AG04450 (cell line): ENCODE data around the gene PSMD13. TPM values are rescaled to one million over a fixed set of nuclear protein-coding genes. Genes with fewer than 3 reads are reported as not detected.

Experiments used
- CTCF ChIA-PET: fragments of 300-600, 350-600 bp; formaldehyde crosslinking; extraction: SDS; loops from one replicate; lab custom pipeline; 2022; ENCODE audit warnings: antibody characterized with exemption, inconsistent platforms; lab: Charles Lee
- POLR2A ChIA-PET: fragments of 350-600 bp; formaldehyde crosslinking; extraction: SDS; loops from one replicate; lab custom pipeline; 2021; ENCODE audit warnings: antibody characterized with exemption, inconsistent platforms; lab: Yijun Ruan, JAX
- DNase-seq: peaks from one replicate; pipeline ENCODE4 v3.0.0-alpha.2; 2011; ENCODE audit warnings: low read depth, low spot score
- H3K27ac ChIP-seq: one replicate; pipeline ENCODE4 v1.5.1; 2012; ENCODE audit warnings: low read depth, low read length, control low read depth
- H3K27me3 ChIP-seq: one replicate; pipeline ENCODE4 v1.6.0; 2012; ENCODE audit warnings: low read length; ENCODE audit not compliant: control insufficient read depth, insufficient read depth
- H3K4me3 ChIP-seq: 2 replicates; pipeline ENCODE4 v1.5.1; 2011; ENCODE audit warnings: mild to moderate bottlenecking, low read depth, low read length, control low read depth
- H3K9me3 ChIP-seq: 2 replicates; pipeline ENCODE4 v1.5.1; 2012; ENCODE audit warnings: low read length; ENCODE audit not compliant: control insufficient read depth, insufficient read depth
- polyA plus RNA-seq: library from polyadenylated mRNA; depleted of rRNA; stranded (reverse); fragments of >200 nt; gene quantifications from 2 replicates; pipeline ENCODE4 v1.2.3, GENCODE V29; 2011
- TF ChIP-seq, protein P1 (sequence below): IDR thresholded peaks from 2 replicates; pipeline ENCODE4 v1.5.1; 2011; ENCODE audit warnings: low read depth, low read length, control low read depth, inconsistent platforms

The PSMD13 gene
- polyA plus RNA-seq, 1 experiment: 148 TPM

DNA sequence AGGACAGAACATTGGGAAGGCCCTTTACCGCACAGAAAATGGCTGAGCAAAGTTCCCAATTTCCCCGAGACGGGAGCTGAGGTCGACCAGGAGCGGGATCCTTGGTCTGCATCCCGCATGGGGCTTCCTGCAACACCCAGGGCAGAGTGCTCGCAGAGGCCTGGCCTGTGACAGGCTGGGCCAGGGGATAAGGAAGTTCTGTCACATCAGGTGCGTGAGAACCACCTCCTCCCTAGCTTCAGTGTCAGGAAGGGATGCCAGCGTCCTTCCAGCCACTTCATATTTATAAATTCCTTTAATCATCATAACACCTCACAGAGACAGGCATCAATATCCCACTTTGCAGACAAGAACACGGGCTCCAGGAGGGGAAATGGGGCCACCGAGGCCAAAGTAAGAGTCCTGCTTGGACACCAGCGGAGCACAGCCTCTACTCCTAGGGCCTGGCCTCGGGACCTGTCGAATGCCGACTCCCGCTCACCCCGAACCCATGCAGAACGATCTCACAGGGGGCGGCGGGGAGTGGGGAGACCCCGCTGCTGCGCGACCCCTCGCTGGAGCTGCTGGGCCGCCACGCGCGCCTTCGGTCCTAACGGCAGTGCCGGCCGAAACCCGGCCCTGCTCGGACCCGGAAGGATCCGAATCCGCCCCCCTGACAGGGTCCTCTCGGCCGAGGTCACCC lies 30.1 kb upstream of the PSMD13 start:
- H3K9me3 ChIP-seq: no peaks in the 10 kb centered on the region; the same call in 1 of the 2 replicates
- POLR2A ChIA-PET: interaction anchor here (0.7 to 2.0 kb wide), 7 partner anchors 10 to 329 kb away, joined by 3 to 10 read pairs (median 3); partner anchors contain the start of genes HRAS, PSMD13, PTDSS2 and SIRT3
- CTCF ChIA-PET: interaction anchor here (1.0 kb wide), 1 partner anchor 243 kb away, joined by 3 read pairs; no protein-coding TSS in a partner anchor
- H3K27me3 ChIP-seq: no peaks in the 10 kb centered on the region
- DNase-seq: no peak
- H3K27ac ChIP-seq: peak overlapping the region; percentile 99
- H3K4me3 ChIP-seq: peak overlapping the region; percentile 98
- TF ChIP-seq, protein P1, sequence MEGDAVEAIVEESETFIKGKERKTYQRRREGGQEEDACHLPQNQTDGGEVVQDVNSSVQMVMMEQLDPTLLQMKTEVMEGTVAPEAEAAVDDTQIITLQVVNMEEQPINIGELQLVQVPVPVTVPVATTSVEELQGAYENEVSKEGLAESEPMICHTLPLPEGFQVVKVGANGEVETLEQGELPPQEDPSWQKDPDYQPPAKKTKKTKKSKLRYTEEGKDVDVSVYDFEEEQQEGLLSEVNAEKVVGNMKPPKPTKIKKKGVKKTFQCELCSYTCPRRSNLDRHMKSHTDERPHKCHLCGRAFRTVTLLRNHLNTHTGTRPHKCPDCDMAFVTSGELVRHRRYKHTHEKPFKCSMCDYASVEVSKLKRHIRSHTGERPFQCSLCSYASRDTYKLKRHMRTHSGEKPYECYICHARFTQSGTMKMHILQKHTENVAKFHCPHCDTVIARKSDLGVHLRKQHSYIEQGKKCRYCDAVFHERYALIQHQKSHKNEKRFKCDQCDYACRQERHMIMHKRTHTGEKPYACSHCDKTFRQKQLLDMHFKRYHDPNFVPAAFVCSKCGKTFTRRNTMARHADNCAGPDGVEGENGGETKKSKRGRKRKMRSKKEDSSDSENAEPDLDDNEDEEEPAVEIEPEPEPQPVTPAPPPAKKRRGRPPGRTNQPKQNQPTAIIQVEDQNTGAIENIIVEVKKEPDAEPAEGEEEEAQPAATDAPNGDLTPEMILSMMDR: no peak

GRCh38 chr11:207208-207862 lies 29.4 kb upstream of the PSMD13 start, which contains the start of the genes BET1L and RIC8A:
TSS of gene BET1L (minus strand) at chr11:207399. CDS start at chr11:207321, 78 bp downstream.
TSS of gene RIC8A (plus strand) at chr11:207708. CDS start at chr11:208855, 1,147 bp downstream.
- ChIA-PET CTCF (interaction anchor here (1.0 kb wide), 1 partner anchor 242 kb away, joined by 3 read pairs; no protein-coding TSS in a partner anchor), POLR2A (interaction anchor here (0.6 to 2.0 kb wide), 10 partner anchors 9 to 328 kb away, joined by 3 to 10 read pairs (median 3); partner anchors contain the start of genes HRAS, PSMD13, PTDSS2 and SIRT3)
- H3K9me3 ChIP-seq: no peaks in the 10 kb centered on the region; the same call in 1 of the 2 replicates
- peak within 1 kb of the TSS; percentile 98 for H3K4me3 ChIP-seq
- H3K27ac ChIP-seq: peak within 1 kb of the TSS; percentile 99
- H3K27me3 ChIP-seq: no peaks in the 10 kb centered on the region
- DNase-seq: peak; percentile 94
- TF ChIP-seq, protein P1: no peak

DNA sequence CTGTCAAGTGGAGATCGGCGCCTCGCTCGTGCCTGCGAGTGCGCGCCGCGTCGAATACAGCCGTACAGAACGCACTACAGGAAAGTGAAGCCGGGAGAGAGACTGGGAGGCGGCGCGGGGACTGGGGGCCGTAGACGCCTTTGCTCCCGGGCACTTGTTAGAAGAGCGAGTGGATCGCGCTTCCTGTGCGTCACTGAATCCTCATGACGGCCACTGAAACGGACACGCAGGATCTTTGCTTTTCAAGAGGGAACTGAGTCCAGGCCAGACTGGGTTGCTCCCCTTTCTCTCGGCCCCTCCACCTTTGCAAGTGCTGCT lies 29.0 kb upstream of the PSMD13 start:
- H3K4me3 ChIP-seq: peak overlapping the region; percentile 98
- CTCF ChIA-PET: interaction anchor here (1.0 kb wide), 1 partner anchor 242 kb away, joined by 3 read pairs; no protein-coding TSS in a partner anchor
- TF ChIP-seq, protein P1: no peak
- POLR2A ChIA-PET: interaction anchor here (0.6 to 2.0 kb wide), 10 partner anchors 9 to 328 kb away, joined by 3 to 10 read pairs (median 4); partner anchors contain the start of genes HRAS, IFITM2, PSMD13 and PTDSS2
- no peaks in the 10 kb centered on the region for H3K27me3 ChIP-seq
- DNase-seq: no peak
- peak overlapping the region; percentile 99 for H3K27ac ChIP-seq
- no peaks in the 10 kb centered on the region; the same call in 1 of the 2 replicates for H3K9me3 ChIP-seq

- H3K27ac ChIP-seq: peak overlapping the region; percentile 99
- TF ChIP-seq, protein P1: no peak
- ChIA-PET CTCF (no interaction called here), POLR2A (interaction anchor here (0.9 to 1.3 kb wide), 2 partner anchors 28 to 99 kb away, joined by 3 to 4 read pairs; partner anchors contain the start of genes IFITM2 and SIRT3)
- H3K27me3 ChIP-seq: no peaks in the 10 kb centered on the region
- no peaks in the 10 kb centered on the region; the same call in 1 of the 2 replicates for H3K9me3 ChIP-seq
- DNase-seq: no peak
- H3K4me3 ChIP-seq: peak overlapping the region; percentile 98
These were observed 28.4 kb upstream of the PSMD13 start for GRCh38 chr11:208181-208916.
